ENCODE results near the gene MAN1C1.
A peak's percentile ranks its signal among the peaks of the same experiment; 100 is the strongest.

- TF ChIP-seq, protein P1, sequence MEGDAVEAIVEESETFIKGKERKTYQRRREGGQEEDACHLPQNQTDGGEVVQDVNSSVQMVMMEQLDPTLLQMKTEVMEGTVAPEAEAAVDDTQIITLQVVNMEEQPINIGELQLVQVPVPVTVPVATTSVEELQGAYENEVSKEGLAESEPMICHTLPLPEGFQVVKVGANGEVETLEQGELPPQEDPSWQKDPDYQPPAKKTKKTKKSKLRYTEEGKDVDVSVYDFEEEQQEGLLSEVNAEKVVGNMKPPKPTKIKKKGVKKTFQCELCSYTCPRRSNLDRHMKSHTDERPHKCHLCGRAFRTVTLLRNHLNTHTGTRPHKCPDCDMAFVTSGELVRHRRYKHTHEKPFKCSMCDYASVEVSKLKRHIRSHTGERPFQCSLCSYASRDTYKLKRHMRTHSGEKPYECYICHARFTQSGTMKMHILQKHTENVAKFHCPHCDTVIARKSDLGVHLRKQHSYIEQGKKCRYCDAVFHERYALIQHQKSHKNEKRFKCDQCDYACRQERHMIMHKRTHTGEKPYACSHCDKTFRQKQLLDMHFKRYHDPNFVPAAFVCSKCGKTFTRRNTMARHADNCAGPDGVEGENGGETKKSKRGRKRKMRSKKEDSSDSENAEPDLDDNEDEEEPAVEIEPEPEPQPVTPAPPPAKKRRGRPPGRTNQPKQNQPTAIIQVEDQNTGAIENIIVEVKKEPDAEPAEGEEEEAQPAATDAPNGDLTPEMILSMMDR (IDR thresholded peaks at IDR 0.05): peak; percentile 47
- TF ChIP-seq, protein P2, sequence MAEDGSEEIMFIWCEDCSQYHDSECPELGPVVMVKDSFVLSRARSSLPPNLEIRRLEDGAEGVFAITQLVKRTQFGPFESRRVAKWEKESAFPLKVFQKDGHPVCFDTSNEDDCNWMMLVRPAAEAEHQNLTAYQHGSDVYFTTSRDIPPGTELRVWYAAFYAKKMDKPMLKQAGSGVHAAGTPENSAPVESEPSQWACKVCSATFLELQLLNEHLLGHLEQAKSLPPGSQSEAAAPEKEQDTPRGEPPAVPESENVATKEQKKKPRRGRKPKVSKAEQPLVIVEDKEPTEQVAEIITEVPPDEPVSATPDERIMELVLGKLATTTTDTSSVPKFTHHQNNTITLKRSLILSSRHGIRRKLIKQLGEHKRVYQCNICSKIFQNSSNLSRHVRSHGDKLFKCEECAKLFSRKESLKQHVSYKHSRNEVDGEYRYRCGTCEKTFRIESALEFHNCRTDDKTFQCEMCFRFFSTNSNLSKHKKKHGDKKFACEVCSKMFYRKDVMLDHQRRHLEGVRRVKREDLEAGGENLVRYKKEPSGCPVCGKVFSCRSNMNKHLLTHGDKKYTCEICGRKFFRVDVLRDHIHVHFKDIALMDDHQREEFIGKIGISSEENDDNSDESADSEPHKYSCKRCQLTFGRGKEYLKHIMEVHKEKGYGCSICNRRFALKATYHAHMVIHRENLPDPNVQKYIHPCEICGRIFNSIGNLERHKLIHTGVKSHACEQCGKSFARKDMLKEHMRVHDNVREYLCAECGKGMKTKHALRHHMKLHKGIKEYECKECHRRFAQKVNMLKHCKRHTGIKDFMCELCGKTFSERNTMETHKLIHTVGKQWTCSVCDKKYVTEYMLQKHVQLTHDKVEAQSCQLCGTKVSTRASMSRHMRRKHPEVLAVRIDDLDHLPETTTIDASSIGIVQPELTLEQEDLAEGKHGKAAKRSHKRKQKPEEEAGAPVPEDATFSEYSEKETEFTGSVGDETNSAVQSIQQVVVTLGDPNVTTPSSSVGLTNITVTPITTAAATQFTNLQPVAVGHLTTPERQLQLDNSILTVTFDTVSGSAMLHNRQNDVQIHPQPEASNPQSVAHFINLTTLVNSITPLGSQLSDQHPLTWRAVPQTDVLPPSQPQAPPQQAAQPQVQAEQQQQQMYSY (CRISPR knock-in tag; IDR thresholded peaks at IDR 0.05): no peak
- TF ChIP-seq NFYB (CRISPR knock-in tag; conservative IDR thresholded peaks at IDR 0.05; ENCODE audit: low read depth): no peak
- TF ChIP-seq ZBTB43 (CRISPR knock-in tag; IDR thresholded peaks at IDR 0.05): no peak
- TF ChIP-seq MAX (CRISPR knock-in tag; IDR thresholded peaks at IDR 0.05): no peak
- no peak for TF ChIP-seq KAT7 (CRISPR knock-in tag; IDR thresholded peaks at IDR 0.05; ENCODE audit: borderline replicate concordance)
- TF ChIP-seq USF1 (CRISPR knock-in tag; IDR thresholded peaks at IDR 0.05): peak; percentile 73
- TF ChIP-seq ZNF396 (CRISPR knock-in tag; IDR thresholded peaks at IDR 0.05; ENCODE audit: borderline replicate concordance): no peak
Measured at GRCh38 chr1:25608488-25609178, 8.0 kb upstream of the MAN1C1 start.

All from WTC11 (cell line).